ENCODE data around the gene TBC1D16.

TBC1D16 gene

DNA sequence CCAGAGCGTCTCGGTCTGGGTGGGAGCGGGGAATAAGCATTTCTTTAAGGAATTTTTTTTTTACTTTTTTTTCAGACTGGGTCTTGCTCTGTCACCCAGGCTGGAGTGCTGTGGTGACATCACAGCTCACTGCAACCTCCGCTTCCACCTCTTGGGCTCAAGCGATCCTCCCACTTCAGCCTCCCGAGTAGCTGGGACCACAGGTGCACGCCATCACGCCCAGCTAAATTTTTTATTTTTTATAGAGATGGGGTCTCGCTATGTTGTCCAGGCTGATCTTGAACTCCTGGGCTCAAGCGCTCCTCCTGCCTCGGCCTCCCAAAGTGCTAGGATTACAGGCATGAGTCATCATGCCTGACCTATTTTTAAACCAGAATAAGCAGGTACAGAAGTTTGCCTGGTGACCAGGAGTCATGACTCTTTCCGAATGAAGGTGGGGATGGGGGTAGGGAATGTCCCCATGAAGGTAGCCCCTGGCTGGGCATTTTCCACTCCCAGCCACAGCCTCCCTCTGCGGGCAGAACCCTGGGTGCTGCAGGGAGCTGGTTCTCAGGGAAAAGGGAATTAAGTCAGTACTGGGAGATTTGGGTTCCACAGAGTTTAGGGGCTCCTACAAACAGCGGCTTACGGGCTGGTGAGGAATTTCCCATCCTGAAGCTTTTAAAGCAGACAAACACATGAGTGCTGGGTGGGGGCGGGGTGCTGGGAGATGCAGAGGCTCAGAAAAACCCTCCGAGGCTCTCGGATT lies 48.3 kb downstream of the TBC1D16 start:
- no peak for DNase-seq (ENCODE audit: low read depth)

DNA sequence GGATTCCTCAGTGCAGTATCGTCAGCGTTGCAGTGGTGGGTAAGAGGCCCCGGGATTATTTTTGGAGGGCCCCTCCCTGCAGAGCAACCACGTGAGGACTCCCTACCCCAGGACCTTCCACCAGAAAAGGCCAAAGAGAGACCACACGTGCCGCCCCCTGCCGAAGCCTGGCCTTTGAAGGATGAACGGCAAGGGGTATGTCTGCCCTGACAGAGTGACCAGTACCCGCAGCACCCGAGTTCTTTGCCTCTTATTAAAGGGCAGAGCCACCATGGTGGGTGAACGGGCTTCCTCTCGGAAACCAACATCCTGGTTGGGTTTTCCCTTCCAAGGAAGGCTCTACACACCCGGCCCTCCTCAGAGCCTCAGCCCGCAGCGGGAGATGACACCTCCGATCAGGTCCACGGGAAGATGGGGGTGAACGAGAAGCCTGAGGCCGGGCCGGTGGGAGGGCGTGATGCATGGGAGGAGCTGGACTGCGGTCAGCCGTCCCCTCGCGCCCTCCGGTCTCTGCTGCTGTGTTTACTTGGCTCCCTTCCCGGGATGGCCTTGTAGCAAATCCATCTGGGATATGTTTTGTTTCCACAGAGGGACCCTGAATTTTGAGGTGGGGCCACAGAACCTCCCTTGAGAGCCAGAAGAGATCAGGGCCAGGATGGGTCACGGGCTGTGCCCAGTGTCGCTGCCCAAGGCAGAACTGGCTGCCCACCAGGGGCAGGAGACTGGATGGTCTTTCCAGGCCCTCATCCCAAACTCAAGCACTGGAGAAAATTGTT lies 49.1 kb downstream of the TBC1D16 start:
- DNase-seq (ENCODE audit: low read depth) = no peak

DNA sequence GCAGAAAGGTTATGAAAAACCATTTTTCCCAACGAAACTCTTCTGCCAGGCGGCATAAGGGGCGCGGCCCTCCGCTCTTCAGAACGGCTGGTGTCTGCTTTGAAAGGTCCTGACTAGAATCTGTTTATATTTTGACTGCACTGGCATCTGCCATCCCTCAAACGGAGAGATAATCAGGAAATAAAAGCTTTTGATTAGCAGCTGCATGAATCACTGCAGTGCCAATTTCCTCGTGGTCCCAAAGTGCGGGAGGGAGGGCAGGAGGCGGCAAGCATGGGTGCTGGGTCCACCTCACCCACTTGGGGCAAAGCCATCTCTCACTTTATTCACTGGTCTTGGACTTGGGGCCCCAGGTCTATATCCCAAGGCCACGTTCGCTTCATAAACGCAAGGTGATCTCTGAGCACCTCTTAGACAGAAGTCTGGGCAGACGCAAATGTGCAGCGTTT lies 49.7 kb downstream of the TBC1D16 start:
- DNase-seq (ENCODE audit: low read depth) = no peak

DNA sequence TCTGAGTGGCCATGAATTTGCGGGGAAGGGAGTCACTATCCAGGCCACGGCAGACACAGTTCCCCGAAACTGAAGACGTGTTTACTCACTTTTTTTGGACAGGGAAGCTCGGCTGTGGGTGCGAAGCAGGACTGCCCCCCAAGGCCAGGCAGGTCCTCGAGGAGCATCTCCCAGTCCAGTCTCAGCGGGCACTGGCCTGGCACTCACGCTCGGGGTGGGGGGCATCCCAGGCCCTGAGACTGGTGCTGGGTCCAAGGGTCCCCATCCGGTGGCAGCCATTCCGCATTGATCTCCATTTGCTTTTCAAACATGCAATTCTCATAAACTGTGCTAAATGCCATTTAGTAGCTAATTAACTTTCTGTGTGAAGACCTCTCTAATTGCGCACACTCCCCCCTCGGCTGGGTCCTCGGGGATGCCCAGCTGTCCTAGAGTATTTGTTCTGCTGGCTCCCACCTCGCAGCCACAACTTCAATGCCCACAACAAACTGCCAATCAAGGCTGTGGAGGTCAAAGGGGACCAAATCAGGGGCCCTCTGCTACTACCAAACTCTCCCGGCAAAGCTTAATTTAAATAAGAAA lies 50.2 kb downstream of the TBC1D16 start:
- no peak for DNase-seq (ENCODE audit: low read depth)

DNA sequence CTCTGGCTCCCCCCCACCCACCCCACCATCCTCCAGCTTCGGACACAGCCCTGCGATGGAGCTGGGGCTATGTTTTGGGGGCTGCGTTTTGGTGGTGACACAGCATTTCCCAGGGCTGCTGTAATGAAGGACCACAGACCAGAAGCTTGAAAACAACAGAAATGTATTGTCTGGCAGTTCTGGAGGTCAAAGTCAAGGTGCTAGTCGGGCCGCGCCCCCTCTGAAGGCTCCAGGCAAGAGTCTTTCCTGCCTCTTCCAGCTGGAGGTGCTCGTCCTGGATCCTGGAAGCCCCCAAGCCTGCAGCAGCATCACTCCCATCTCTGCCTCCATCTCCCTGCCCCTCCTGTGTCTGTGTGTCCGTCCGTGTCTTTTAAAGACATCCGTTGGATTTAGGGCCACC lies 50.8 kb downstream of the TBC1D16 start:
- DNase-seq (ENCODE audit: low read depth) = no peak

DNA sequence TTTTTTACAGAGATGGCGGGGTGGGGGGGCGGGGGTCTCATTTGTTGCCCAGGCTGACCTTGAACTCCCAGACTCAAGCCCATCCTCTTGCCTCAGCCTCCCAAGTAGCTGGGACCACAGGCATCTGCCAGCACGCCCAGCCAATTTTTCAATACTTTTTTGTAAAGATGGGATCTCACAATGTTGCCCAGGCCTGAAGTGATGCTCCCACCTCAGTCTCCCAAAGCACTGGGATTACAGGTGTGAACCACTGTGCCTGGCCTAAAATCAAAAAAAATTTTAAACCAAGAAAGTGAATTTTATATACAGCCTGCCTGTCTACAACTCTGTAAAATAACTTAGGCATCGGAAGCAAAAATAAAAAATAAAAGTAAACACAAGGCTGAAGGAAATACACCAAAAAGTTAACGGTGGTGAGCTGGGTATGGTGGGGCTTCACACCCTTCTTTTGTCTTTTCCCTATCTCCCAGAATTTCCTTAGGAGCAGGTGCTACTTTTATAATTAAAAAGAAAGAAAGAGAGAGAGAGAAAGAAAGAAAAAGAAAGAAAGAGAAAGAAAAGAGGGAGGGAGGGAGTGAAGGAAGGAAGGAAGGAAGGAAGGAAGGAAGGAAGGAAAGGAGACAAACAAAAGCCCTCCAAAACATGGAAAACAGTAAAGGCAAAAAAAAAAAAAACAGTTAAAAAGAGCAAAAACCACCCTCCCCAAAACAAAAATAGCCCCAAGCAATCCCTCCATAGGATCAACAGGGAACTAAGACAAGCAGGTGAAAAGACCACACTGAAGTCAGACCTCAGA lies 51.4 kb downstream of the TBC1D16 start:
- no peak for DNase-seq (ENCODE audit: low read depth)

DNA sequence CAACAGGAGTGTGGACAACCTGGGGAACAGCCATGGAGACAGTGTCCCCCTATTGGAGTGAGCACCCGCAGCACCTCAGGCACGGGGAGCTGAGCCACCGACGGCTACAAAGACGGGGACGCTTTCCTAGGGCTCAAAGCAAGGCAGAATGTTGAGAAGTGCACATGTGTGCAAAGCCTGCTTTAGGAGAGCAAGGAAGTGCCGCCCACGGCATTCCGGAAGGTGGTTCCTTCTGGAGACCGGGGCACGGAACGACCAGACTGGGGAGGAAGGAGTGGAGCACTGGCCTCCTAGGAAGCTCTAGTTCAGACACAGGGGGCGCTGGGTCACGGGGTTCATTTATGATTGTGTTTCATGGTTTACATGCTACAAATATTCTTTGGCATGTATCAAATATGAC lies 52.2 kb downstream of the TBC1D16 start:
- no peak for DNase-seq (ENCODE audit: low read depth)

DNA sequence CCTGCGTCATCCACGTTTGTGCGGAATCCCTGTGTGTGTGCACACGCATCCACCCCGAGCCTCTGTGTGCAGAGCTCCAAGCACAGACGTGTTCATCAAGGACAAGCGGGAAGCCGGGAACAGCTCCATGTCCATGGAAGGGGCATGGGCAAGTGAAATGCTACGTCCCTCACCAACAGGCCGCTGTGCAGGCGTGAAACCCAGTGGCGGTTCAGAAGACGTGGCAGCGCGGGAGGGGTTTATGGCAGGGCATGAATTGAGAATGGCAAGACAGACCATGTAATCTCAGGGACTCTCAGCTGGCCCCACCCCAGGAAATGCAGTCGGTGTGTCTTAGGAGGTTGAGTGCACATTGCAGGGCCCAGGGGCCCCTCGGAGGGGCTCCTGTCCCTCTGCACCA lies 52.7 kb downstream of the TBC1D16 start:
- no peak for DNase-seq (ENCODE audit: low read depth)

DNA sequence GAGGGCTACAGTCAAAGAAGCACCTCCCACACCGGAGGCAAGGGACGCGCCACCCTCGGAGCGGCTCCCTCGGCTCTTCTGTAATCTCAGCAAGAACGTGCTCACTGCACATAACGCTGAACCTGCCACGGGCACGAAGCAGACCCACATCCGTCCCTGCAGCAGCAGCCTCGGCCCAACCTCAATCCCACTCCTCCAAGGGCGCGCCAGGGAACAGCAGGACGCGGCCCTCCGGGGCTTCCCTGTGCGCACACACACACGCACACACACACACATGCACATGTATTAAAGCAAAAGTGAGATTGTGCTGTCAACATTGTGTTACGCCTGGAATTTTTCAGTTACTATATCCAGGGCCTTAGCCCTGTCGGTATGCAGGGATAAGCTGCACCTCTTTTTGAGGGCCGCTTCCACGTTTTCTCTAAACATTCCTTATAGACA lies 54.0 kb downstream of the TBC1D16 start:
- DNase-seq (ENCODE audit: low read depth) = no peak

DNA sequence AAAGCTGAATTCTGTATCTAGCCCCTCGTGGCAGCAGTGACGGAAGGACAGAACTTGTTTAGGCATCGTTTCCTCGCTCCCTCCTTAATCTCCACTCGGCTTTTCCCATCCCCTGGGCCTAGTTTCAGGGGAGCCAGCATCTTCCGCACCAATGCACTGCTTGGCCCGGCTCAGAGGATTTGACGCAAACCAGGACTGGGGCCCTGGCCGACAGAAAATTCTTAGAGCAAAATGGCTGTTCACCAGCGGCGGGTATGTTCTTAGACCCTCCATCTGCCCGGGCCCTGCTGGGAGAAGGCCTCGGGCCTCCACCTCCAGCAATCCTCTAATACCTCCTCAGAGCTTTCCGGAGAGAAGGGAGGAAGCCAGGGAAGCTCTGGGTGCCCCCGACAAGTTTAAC lies 54.6 kb downstream of the TBC1D16 start:
- DNase-seq (ENCODE audit: low read depth) = no peak

DNA sequence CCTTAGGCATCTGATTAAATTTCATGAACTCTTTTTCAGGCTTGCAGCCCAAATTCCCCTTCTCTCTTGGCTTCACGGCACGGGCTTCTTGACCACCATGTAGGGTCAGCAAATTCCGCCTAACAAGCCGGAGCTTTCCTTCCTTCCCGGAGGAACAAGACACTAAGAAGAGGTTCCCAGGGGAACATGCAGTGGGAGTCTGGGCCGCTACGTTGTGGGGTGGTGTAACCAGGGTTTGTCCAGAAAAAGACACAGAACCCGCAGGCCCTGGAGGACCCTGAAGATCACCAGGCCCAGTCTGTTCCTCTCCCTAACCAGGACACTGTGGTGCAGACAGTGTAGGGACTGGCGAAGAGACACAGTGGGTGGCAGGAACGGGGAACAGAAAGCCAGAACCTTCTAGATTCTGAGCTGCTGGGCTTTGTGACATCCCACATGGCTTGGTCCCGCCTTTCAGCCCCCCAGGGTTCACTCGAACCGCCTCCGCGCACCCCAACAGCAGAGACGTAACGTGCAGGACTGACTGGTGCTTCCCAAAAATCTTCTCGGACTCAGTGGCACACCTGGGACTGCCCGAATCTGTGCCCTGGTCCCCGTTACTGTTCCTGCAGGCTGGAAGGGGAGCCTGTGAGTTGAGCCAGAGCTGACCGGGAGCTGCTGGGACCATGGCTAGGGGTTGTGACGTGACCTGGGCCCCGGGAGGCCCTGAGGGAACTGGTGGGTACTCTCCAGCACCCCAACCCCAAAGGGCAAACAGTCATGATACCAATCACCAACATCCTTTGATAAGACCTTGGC lies 55.2 kb downstream of the TBC1D16 start:
- DNase-seq (ENCODE audit: low read depth) = no peak

DNA sequence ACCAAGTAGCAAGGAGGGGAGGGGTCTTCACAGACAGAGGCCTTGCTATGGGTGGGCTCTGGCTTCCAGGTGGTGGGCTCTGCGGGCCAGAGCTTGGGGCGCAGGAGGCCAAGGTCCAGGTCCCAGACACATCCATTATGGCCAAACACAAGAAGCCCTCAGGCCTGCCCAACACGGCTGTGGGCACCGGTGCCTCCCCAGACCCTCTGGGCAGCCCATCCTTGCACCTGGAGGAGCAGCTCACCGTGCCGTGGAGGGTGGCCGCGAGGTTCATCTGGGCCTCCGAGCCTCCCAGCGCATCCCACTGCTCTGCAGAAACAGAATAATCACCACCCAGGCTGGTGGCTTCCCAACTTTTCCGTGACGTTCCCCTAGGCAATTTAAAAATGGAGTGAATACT lies 55.9 kb downstream of the TBC1D16 start:
- no peak for DNase-seq (ENCODE audit: low read depth)

DNA sequence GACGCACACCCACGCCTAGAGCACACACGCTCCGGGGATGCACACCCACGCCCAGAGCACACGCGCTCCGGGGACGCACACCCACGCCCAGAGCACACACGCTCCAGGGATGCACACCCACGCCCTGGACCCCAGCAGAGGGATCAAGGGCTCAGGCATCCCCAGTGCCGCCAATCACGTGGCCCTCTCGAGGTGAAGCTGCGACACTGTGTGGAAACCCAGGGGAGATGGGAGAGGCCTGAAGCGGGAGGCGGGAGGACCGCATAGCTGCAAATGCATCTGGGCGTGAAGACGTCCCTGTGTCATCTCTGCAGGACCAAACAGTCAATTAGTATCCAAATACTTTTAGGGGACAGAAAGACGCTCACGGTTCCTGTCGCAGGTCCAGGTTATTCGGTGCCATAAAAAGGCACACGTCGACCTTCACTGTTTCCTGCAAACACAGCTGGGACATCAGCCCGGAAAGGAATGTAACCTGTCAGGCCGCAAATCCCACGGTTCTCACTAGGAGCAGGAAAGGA lies 56.4 kb downstream of the TBC1D16 start:
- no peak for DNase-seq (ENCODE audit: low read depth)

DNA sequence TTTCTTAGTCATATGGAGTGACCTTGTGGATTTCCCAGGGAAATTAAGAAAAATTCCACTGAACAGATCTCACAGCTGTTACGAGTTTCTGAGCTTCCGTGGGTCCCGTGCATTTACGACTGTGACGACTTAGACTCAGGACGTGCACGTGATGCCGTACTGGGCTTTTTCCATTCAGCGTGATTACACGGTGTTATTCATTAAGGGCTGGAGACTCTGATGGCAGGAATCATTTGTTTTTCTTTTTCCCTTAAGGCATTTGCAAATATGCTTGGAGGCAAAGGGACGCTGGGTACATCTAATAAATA lies 57.2 kb downstream of the TBC1D16 start:
- DNase-seq (ENCODE audit: low read depth) = no peak

DNA sequence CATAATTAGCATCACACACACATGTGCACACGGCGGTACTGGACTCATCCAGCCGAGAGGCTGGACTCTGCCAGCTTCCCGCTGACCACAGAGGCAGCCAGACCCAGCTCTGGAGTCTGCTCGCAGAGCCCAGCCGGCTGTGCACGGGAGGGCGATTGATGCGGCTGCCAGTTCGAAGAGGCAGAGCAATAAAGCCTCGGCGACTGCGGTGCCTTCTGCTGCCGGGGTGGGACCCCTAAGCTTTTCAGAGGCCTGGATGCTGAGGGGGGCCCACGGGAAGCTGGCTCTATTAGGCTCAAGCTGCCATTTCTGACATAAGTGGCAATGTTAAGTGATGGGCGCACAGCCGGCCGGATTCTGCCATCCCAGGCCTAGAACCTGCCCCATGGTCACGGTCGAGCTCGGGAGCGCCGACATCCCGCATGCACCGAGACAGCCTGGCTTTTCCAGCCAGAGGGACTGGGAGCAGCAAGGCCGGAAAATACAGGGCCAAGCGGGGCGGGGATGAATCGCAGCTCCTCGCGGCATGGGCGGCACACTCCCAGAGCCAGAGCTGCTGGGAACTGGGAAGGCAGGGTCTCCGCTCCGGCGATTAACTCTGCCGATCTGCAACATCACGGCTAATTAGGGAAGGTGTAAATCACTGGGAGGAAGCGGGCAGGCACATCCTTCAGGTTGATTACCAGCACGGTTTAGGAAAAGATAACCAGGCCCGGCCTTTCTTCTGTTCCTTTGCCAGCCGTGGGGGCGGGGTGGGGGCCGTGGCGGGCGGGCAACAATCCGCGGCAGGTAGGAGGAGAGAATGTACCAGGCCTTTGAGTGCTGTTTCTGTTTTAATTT lies 57.7 kb downstream of the TBC1D16 start:
- DNase-seq (ENCODE audit: low read depth) = no peak

DNA sequence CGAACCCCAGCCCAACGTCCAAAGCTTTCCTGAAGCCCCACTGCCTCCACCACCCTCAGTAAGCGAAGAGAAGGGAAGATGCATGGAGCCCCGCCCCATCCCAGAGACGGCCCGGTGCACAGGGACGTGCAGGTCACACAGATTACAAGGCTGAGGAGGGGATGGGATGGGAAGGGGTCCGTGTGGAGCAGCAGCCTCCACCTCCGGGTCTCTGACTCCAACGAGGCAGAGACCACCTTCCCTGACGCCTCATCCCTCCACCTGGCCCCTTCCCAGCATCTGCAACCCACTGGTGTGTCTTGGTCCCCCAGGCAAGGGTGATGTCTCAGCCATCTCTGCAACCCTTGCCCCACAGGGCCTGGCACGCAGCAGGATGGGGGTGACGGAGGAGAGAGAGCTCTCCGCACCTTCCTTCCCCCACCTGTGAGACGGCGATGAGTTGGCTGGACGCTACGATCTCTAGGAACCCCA lies 58.5 kb downstream of the TBC1D16 start:
- no peak for DNase-seq (ENCODE audit: low read depth)

DNA sequence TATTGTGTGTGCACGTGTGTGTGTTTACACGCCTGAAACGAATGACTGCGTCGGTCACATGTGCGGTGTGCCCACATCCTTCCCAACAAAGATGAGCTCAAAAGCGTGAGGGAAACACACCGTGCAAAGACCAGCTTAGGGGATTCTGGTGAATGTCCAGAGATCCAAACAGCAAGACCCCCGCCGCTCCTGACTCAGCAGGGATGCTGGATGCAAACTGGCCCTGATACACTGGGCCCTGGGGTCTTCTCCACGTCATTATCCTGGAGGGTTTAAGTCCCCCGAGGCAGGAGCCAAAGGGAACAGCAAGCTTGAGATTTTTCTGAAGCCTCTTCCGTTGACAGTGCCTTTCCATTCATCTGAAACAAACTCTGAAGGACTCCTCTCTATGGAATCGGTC lies 59.2 kb downstream of the TBC1D16 start:
- no peak for DNase-seq (ENCODE audit: low read depth)

DNA sequence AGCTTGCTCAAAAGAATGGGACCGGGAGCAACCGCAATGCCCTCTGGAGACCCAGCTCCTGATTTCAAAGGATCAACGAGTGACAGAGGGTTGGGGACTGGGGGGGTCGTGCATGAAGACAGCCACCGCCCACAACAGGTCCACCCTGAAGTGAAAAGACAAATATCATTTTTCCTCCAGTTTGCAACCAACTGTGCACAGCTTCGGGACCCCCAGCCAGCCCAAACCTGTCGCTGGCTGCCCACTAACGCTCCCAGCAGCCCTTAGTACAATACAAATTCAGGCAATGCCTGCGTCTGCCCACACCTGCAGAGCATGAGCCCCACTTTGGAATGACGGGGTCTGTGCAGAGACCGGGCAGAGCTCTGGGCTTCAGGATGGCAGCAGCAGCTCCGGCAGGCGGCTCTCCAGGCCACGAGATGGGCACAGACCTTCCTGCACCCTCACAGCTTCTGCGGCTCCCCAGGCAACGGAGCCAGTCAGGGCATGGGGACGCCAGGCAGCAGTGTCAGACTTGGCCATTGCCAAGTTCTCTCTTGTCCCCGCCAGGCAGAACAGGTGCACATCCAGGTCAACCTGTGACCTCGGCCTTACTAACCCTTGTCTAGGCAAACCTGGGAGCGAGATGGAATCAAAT lies 60.1 kb downstream of the TBC1D16 start:
- DNase-seq (ENCODE audit: low read depth) = no peak

DNA sequence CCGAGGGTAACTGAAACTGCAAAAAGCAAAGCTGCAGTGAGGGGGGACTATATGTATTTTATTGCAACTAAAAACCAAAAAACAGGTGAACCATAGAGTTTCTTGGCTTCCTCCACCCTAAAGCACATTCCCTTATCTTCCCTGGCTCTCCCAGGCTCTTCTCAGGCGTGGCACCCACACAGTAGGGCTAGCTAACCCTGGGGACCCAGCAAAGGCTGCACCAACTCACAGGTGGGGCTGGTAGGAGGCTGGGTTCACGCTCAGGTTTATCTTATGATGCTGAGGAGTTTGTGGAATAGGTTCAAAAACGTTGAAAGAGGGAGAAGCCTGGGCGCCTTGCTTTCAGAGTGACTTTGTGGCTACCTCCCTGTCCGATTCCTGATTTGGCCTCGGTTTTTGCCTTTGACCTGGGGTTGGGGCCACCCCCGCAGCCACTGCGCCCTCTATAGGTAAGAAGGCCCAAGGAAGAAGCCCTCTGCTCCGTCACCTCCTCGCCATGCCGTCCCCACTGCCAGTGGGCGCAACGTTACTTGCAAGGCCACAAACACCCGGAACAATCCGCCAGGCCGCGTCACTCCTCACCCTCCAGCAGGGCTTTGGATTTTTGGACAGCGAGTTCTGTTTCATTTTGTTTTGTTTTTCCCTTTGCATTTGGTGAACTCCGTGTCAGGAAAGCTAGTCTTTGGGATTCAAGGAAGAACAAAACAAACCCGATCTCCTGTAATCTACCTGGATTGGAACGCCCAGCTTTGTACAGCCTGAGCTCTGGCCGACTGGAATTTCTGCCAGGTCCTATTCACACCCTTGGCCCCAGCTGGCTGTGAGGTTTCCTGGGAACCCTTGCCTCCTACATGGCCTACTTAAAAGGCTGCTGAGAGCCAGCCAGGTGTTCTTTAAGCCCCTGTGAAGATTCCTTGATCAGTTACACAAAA lies 60.8 kb downstream of the TBC1D16 start:
- no peak for DNase-seq (ENCODE audit: low read depth)
